Nephron progenitor cell (in vitro differentiated cells): Measurements from ENCODE around the gene KLHDC3.
A peak's percentile ranks its signal among the peaks of the same experiment; 100 is the strongest.

Experiments used
- DNase-seq: peaks from one replicate; pipeline ENCODE4 v3.0.0; 2021
- H3K27ac Mint-ChIP-seq: 2 replicates; pipeline ENCODE4 v1.8.0; 2021; ENCODE audit warnings: mild to moderate bottlenecking, moderate library complexity, mixed read lengths
- H3K27me3 Mint-ChIP-seq: 2 replicates; pipeline ENCODE4 v1.8.0; 2021; ENCODE audit warnings: mild to moderate bottlenecking, low read depth, mixed read lengths; ENCODE audit not compliant: poor library complexity
- H3K36me3 Mint-ChIP-seq: 2 replicates; pipeline ENCODE4 v1.8.0; 2021; ENCODE audit warnings: low read depth, mixed read lengths
- H3K4me1 Mint-ChIP-seq: 2 replicates; pipeline ENCODE4 v1.8.0; 2021; ENCODE audit warnings: mixed read lengths
- H3K4me3 Mint-ChIP-seq: 2 replicates; pipeline ENCODE4 v1.8.0; 2021; ENCODE audit warnings: mild to moderate bottlenecking, moderate library complexity, mixed read lengths
- H3K9me3 Mint-ChIP-seq: 2 replicates; pipeline ENCODE4 v1.8.0; 2021; ENCODE audit warnings: mild to moderate bottlenecking, moderate library complexity, mixed read lengths
- CTCF ChIP-seq: fragments of 200-600 bp; sonication (generic); IDR thresholded peaks from 2 replicates; pipeline ENCODE4 v1.5.0; 2021; ENCODE audit warnings: antibody characterized with exemption

Gene KLHDC3

DNA sequence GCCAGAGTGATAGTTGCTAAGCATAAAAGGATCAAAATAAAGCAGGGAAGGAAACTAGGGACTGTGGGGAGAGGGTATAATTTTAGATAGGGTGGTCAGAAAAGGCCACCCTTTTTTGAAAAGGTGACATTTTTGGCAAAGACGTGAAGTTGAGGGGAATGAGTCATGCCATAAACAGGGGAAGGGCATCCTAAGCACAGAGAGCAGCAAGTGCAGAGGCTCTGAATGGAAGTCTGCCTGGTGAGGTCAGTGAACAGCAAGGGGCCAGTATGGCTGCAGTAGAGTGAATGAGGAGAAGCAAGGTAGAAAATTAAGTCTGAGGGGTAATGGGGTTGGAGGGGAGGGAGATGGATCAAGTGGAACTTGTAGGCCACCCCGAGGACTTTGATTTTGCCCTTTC, 47.8 kb downstream of the KLHDC3 start:
- no peak for DNase-seq
- H3K4me1 Mint-ChIP-seq, result peaks cover 35% of the 10 kb centered on the region
- no peak for TF ChIP-seq CTCF
- H3K36me3 Mint-ChIP-seq, result peaks cover 28% of the 10 kb centered on the region
- H3K27ac Mint-ChIP-seq, result no peak overlapping the region
- peak overlapping the region; percentile 22 for H3K4me3 Mint-ChIP-seq
- H3K9me3 Mint-ChIP-seq, result no peaks in the 10 kb centered on the region
- no peaks in the 10 kb centered on the region for H3K27me3 Mint-ChIP-seq

- peaks cover 24% of the 10 kb centered on the region for H3K36me3 Mint-ChIP-seq
- no peak for TF ChIP-seq CTCF
- no peaks in the 10 kb centered on the region for H3K9me3 Mint-ChIP-seq
- no peak for DNase-seq
- H3K27ac Mint-ChIP-seq, result no peak overlapping the region
- H3K4me3 Mint-ChIP-seq, result no peak overlapping the region
- peaks cover 35% of the 10 kb centered on the region for H3K4me1 Mint-ChIP-seq
- no peaks in the 10 kb centered on the region for H3K27me3 Mint-ChIP-seq
Observed at GRCh38 chr6:43062818-43063217, 48.8 kb downstream of the KLHDC3 start.

DNA sequence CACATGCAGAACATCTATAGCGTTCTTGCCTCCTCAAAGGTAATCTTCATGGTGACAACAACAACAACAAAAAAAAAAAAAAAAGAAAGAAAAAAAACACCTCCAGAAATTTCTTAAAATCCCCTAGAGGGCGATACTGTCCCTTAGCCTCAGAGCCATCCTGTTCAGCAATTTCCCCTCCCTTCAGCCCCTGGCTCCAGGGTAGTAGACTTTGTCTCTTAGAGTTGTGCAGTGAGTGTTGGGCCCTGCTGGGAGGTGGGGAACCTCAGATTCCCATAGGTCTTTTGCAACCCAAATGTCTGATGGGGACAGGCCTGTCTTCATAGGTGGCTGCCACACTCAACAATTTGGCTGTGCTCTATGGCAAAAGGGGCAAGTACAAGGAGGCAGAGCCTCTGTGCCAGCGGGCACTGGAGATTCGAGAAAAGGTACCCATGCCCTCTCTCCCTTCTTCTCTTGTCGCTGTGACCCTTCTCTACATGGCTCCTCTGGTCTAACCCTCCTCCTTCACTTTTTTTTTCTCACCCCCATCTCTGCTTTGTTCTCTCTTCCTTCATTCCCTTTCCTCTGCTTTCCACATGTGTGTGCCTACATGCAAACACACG, 56.1 kb downstream of the KLHDC3 start:
- H3K4me3 Mint-ChIP-seq, result no peak overlapping the region
- H3K27me3 Mint-ChIP-seq, result peaks cover 4% of the 10 kb centered on the region
- peaks cover 25% of the 10 kb centered on the region for H3K36me3 Mint-ChIP-seq
- H3K9me3 Mint-ChIP-seq, result no peaks in the 10 kb centered on the region
- peak overlapping the region; percentile 21 for H3K27ac Mint-ChIP-seq
- TF ChIP-seq CTCF, result peak; percentile 65
- no peak for DNase-seq
- peaks cover 39% of the 10 kb centered on the region for H3K4me1 Mint-ChIP-seq
